Coronary artery (tissue), 2 donors: ENCODE results near the gene HOXC5.

Source experiments
- DNase-seq: peaks from one replicate; pipeline ENCODE4 v3.0.0-alpha.2; 2017; ENCODE audit warnings: low spot score
- H3K27ac ChIP-seq, 2 donors: fragments of 200-600 bp; sonication (generic); one replicate each; pipeline ENCODE4 v1.5.1; 2016 to 2019
- H3K4me3 ChIP-seq: fragments of 200-600 bp; sonication (generic); 2 replicates; pipeline ENCODE4 v1.5.1; 2016; ENCODE audit warnings: mild to moderate bottlenecking, moderate library complexity
- TF ChIP-seq, protein P1 (sequence below): fragments of 200-600 bp; sonication (generic); IDR thresholded peaks from one replicate; pipeline ENCODE4 v1.5.1; 2019; ENCODE audit warnings: antibody characterized with exemption

Gene HOXC5

GRCh38 chr12:54004841-54005530 lies 27.9 kb upstream of the HOXC5 start:
- Histone ChIP-seq H3K4me3 (no peak overlapping the region), H3K27ac (no peak overlapping the region)
- no peak for DNase-seq
- TF ChIP-seq, protein P1, sequence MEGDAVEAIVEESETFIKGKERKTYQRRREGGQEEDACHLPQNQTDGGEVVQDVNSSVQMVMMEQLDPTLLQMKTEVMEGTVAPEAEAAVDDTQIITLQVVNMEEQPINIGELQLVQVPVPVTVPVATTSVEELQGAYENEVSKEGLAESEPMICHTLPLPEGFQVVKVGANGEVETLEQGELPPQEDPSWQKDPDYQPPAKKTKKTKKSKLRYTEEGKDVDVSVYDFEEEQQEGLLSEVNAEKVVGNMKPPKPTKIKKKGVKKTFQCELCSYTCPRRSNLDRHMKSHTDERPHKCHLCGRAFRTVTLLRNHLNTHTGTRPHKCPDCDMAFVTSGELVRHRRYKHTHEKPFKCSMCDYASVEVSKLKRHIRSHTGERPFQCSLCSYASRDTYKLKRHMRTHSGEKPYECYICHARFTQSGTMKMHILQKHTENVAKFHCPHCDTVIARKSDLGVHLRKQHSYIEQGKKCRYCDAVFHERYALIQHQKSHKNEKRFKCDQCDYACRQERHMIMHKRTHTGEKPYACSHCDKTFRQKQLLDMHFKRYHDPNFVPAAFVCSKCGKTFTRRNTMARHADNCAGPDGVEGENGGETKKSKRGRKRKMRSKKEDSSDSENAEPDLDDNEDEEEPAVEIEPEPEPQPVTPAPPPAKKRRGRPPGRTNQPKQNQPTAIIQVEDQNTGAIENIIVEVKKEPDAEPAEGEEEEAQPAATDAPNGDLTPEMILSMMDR, result no peak

GRCh38 chr12:54005531-54005852 lies 27.4 kb upstream of the HOXC5 start:
- no peak for DNase-seq
- no peak overlapping the region for H3K27ac ChIP-seq
- H3K4me3 ChIP-seq, result no peak overlapping the region
- TF ChIP-seq, protein P1, result no peak

DNA sequence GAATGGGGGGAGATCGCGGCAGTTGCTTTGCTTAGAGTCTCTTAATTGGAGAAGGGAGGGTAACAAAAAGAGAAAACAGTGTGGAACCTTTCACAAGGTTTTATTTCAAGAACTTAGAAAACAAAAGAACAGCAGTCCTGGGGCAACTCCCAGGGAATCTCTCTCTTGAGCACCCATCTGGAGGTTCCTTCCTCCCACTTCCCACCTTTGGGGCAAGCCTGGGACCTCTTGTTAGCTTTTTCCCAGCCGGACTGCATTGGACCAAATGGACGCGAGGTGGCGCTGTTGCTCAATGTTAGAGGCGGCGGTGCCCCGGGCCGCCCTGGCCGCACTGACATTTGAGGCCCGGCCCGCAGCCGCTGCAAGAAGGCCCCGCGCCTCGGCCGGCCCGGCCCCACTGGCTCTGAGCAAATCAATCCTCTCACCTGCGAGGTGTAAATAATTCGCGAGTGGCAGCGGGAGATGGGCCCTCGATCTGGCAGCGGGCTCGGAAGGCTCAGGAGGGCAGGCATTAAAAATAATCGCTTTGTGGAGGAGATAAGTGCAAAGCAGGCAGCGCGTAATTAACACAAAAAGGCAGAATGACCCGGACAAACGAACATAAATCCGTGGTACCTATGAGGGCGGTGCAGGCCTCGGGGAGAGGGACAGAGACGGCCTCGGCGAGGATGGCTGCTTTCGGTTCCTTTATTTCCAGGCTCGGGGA lies 26.8 kb upstream of the HOXC5 start:
- TF ChIP-seq, protein P1, result peak; percentile 88
- DNase-seq, result peak; percentile 82
- Histone ChIP-seq H3K27ac (no peak overlapping the region), H3K4me3 (peak overlapping the region; percentile 15)

DNA sequence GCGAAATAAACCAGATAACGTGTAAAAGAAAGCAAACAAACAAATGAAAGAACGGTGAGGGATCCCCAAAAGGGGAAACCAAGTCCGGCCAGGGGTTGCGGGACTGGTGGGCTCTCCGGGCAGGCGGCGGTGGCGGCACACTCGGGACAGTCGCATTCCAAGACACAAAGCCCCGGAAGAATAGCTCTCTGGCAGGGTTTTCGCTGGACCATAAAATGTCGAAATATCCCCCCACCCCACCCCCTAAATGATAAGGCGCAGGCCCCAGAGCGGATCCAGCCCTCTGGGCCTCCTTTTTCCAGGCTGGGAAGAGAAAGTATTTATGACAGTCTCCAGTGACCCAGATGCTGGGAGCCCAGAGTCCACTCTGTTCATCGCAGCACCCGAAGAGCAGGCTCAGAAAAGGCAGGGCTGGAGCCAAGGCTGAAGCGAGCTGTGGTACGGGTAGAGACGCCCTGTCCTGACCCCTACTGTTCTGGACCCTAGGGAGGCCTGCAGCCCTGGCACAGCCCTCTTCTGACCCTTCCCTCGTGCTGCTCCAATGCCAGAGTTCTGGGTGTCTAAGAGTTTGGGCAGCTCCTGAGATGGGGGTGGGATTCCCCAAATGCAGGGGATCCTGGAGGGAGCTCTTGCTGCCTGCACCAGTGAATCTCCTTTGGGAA lies 26.2 kb upstream of the HOXC5 start:
- Histone ChIP-seq H3K4me3 (peak overlapping the region; percentile 15), H3K27ac (no peak overlapping the region)
- TF ChIP-seq, protein P1, result no peak
- DNase-seq, result no peak

DNA sequence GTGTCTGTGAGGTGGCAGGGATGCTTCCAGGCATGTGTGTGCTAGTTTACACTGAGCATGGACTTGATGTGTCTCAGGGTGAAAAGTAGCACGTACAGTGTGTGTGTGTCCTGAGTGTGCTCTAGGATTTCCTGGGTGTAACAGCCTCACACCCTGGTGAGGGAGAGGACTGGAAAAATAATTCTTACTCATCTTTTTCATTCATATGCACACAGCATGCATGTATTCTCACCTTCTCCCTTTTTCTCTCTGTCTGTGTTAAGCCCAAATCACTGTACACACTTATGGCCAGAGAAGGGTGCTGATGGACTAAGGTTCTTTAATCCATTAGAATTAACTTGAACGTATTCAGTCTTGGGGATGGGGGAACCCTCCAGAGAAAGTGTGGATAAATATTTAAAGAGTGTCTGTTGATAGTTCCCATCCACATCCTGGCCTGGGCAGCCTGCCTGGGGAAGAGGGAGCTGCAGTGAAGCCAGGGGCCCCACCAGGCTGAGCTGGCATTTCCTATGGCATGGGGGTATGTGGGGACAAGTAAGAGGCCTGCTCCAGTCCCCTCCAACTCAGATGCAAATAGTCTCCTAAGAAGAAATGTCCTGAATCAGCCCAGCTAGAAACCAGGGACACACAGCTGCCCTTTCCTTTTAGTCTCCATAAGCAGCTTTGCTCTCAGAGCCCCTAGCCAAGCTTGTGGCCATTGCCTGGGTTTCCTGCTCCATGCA lies 25.2 kb upstream of the HOXC5 start:
- DNase-seq, result no peak
- Histone ChIP-seq H3K27ac (no peak overlapping the region), H3K4me3 (no peak overlapping the region)
- TF ChIP-seq, protein P1, result no peak

DNA sequence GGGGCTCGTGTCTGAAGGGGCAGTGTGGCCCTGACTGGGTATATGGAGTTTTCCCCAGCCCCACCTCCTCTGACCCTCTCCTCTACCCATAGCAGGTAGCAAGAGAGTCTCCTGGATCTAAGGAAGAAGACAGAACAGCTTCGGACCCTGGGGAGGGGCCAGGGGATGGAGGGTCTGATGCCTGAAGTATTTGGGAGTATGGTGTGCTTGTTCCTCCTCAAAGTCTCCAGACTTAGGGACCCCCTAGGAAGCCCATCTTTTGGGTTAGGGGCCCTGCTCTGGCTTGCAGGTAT lies 24.6 kb upstream of the HOXC5 start:
- no peak for DNase-seq
- H3K4me3 ChIP-seq, result no peak overlapping the region
- TF ChIP-seq, protein P1, result no peak
- no peak overlapping the region for H3K27ac ChIP-seq
